ENCODE measurements around the gene DCLK1.

DNA sequence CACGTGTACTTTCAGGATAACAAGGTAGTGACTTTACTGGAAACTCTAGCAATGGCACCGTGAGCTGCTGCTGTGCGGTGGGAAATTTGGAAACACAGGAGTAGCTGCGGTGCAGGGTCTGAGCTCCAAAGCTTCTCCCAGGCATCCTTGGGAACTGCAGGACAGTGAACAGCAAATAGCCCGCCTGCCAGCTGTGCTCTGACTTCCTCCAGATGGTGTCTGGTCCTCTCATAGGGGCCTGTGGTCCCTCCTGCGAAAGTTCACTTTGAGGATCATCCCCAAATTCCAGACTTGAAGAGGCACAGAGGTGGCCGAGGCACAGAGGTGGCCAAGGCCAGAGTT lies 367.4 kb downstream of the DCLK1 start:
- TF ChIP-seq, protein P1, sequence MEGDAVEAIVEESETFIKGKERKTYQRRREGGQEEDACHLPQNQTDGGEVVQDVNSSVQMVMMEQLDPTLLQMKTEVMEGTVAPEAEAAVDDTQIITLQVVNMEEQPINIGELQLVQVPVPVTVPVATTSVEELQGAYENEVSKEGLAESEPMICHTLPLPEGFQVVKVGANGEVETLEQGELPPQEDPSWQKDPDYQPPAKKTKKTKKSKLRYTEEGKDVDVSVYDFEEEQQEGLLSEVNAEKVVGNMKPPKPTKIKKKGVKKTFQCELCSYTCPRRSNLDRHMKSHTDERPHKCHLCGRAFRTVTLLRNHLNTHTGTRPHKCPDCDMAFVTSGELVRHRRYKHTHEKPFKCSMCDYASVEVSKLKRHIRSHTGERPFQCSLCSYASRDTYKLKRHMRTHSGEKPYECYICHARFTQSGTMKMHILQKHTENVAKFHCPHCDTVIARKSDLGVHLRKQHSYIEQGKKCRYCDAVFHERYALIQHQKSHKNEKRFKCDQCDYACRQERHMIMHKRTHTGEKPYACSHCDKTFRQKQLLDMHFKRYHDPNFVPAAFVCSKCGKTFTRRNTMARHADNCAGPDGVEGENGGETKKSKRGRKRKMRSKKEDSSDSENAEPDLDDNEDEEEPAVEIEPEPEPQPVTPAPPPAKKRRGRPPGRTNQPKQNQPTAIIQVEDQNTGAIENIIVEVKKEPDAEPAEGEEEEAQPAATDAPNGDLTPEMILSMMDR (IDR thresholded peaks at IDR 0.05): no peak
- no peak for TF ChIP-seq EZH2 (IDR thresholded peaks at IDR 0.05)
